Stomach (tissue), 4 donors: ENCODE results near the gene VMO1.

Source experiments
- CTCF ChIP-seq, 7 experiments: fragments of 450-650 bp in 4 of 7; fragments of 200-600 bp in 3 of 7; sonication (generic) in 3 of 7; IDR thresholded peaks; one replicate each; pipeline ENCODE4 v1.5.1; 2016 to 2019; ENCODE audit warnings: antibody characterized with exemption in 7 of 7, control low read depth in 2 of 7, mild to moderate bottlenecking in 1 of 7
- EP300 ChIP-seq: sonication (generic); formaldehyde crosslinking; IDR thresholded peaks from one replicate; pipeline ENCODE4 v1.6.1; 2017; ENCODE audit warnings: antibody characterized with exemption
- POLR2A ChIP-seq, 4 donors: fragments of 450-650 bp; IDR thresholded peaks; one replicate each; pipeline ENCODE4 v1.6.1; 2016; ENCODE audit warnings: antibody characterized with exemption in 4 of 4, control low read depth in 2 of 4, mild to moderate bottlenecking in 1 of 4, moderate library complexity in 1 of 4
- POLR2AphosphoS5 ChIP-seq, 3 donors: sonication (generic); formaldehyde crosslinking; IDR thresholded peaks; one replicate each; pipeline ENCODE4 v1.6.1; 2016; ENCODE audit warnings: antibody characterized with exemption in 3 of 3

GRCh38 chr17:4823373-4824089 is 37.4 kb upstream of the VMO1 start:
- TF ChIP-seq CTCF (IDR thresholded peaks at IDR 0.05) (no peak), POLR2A (IDR thresholded peaks at IDR 0.05) (no peak), EP300 (no peak), POLR2AphosphoS5 (IDR thresholded peaks at IDR 0.05) (no peak)
